Measurements from ENCODE around the gene SLC16A10. TPM values are rescaled to one million over a fixed set of nuclear protein-coding genes. Genes with fewer than 3 reads are reported as not detected.

The SLC16A10 gene
- total and polyA plus RNA-seq, 5 donors = 2.2 to 11.3 (median 5.0) TPM

- intact Hi-C loops (cut with DNase I) = no loop called here
- WGBS = 80% methylated on average over 4 of the region's 4 CpGs
- no peaks in the 10 kb centered on the region for H3K4me1 ChIP-seq (ENCODE audit: control insufficient read depth, insufficient read depth, low read length)
- H3K9me3 ChIP-seq (ENCODE audit: control insufficient read depth, low read length) = no peaks in the 10 kb centered on the region
- no peaks in the 10 kb centered on the region for H3K27me3 ChIP-seq (ENCODE audit: control insufficient read depth, insufficient read depth)
- DNase-seq (no peak), ATAC-seq (no peak)
- no peak overlapping the region for H3K27ac ChIP-seq (ENCODE audit: low read length)
- H3K4me3 ChIP-seq (ENCODE audit: low read length) = no peak overlapping the region
Measured at GRCh38 chr6:111172563-111172962, 85.3 kb downstream of the SLC16A10 start.

GRCh38 chr6:111173341-111173740, 86.0 kb downstream of the SLC16A10 start:
- no peak for DNase-seq
- WGBS = 89% methylated on average over 2 of the region's 2 CpGs
- intact Hi-C loops (cut with DNase I) = no loop called here
- H3K27me3 ChIP-seq (ENCODE audit: control insufficient read depth, insufficient read depth) = no peaks in the 10 kb centered on the region
- H3K4me1 ChIP-seq (ENCODE audit: control insufficient read depth, insufficient read depth, low read length) = no peaks in the 10 kb centered on the region
- H3K27ac ChIP-seq (ENCODE audit: low read length) = no peak overlapping the region
- no peak for ATAC-seq
- H3K9me3 ChIP-seq (ENCODE audit: control insufficient read depth, low read length) = no peaks in the 10 kb centered on the region
- H3K4me3 ChIP-seq (ENCODE audit: low read length) = no peak overlapping the region

GRCh38 chr6:111173946-111174345, 86.6 kb downstream of the SLC16A10 start:
- Histone ChIP-seq H3K27me3 (ENCODE audit: control insufficient read depth, insufficient read depth) (no peaks in the 10 kb centered on the region), H3K27ac (ENCODE audit: low read length) (no peak overlapping the region), H3K4me3 (ENCODE audit: low read length) (no peak overlapping the region), H3K9me3 (ENCODE audit: control insufficient read depth, low read length) (no peaks in the 10 kb centered on the region), H3K4me1 (ENCODE audit: control insufficient read depth, insufficient read depth, low read length) (no peaks in the 10 kb centered on the region)
- intact Hi-C loops (cut with DNase I) = no loop called here
- 57% methylated on average over 3 of the region's 3 CpGs for WGBS
- ATAC-seq (no peak), DNase-seq (no peak)

- ATAC-seq (no peak), DNase-seq (no peak)
- H3K4me1 ChIP-seq (ENCODE audit: control insufficient read depth, insufficient read depth, low read length) = no peaks in the 10 kb centered on the region
- intact Hi-C loops (cut with DNase I) = no loop called here
- no peaks in the 10 kb centered on the region for H3K27me3 ChIP-seq (ENCODE audit: control insufficient read depth, insufficient read depth)
- H3K4me3 ChIP-seq (ENCODE audit: low read length) = no peak overlapping the region
- H3K27ac ChIP-seq (ENCODE audit: low read length) = no peak overlapping the region
- H3K9me3 ChIP-seq (ENCODE audit: control insufficient read depth, low read length) = no peaks in the 10 kb centered on the region
- WGBS = 49% methylated on average over 2 of the region's 2 CpGs
Measured at GRCh38 chr6:111175109-111175508, 87.8 kb downstream of the SLC16A10 start.

GRCh38 chr6:111176038-111176759, 88.9 kb downstream of the SLC16A10 start:
- Histone ChIP-seq H3K27ac (ENCODE audit: low read length) (no peak overlapping the region), H3K4me3 (ENCODE audit: low read length) (no peak overlapping the region), H3K9me3 (ENCODE audit: control insufficient read depth, low read length) (no peaks in the 10 kb centered on the region), H3K4me1 (ENCODE audit: control insufficient read depth, insufficient read depth, low read length) (no peaks in the 10 kb centered on the region), H3K27me3 (ENCODE audit: control insufficient read depth, insufficient read depth) (no peaks in the 10 kb centered on the region)
- intact Hi-C loops (cut with DNase I) = no loop called here
- WGBS = 94% methylated on average over 2 of the region's 2 CpGs
- no peak for ATAC-seq
- DNase-seq = no peak

- intact Hi-C loops (cut with DNase I) = no loop called here
- 89% methylated on average over 2 of the region's 2 CpGs for WGBS
- Histone ChIP-seq H3K27me3 (ENCODE audit: control insufficient read depth, insufficient read depth) (no peaks in the 10 kb centered on the region), H3K4me3 (ENCODE audit: low read length) (no peak overlapping the region), H3K27ac (ENCODE audit: low read length) (no peak overlapping the region), H3K4me1 (ENCODE audit: control insufficient read depth, insufficient read depth, low read length) (no peaks in the 10 kb centered on the region), H3K9me3 (ENCODE audit: control insufficient read depth, low read length) (no peaks in the 10 kb centered on the region)
- ATAC-seq (no peak), DNase-seq (no peak)
Measured at GRCh38 chr6:111176760-111177099, 89.4 kb downstream of the SLC16A10 start.

GRCh38 chr6:111177131-111177530, 89.8 kb downstream of the SLC16A10 start:
- DNase-seq = no peak
- Histone ChIP-seq H3K27me3 (ENCODE audit: control insufficient read depth, insufficient read depth) (no peaks in the 10 kb centered on the region), H3K4me3 (ENCODE audit: low read length) (no peak overlapping the region), H3K27ac (ENCODE audit: low read length) (no peak overlapping the region), H3K9me3 (ENCODE audit: control insufficient read depth, low read length) (no peaks in the 10 kb centered on the region), H3K4me1 (ENCODE audit: control insufficient read depth, insufficient read depth, low read length) (no peaks in the 10 kb centered on the region)
- WGBS = 78% methylated on average over 6 of the region's 6 CpGs
- intact Hi-C loops (cut with DNase I) = no loop called here
- no peak for ATAC-seq

- H3K4me3 ChIP-seq (ENCODE audit: low read length) = no peak overlapping the region
- H3K4me1 ChIP-seq (ENCODE audit: control insufficient read depth, insufficient read depth, low read length) = no peaks in the 10 kb centered on the region
- no peak overlapping the region for H3K27ac ChIP-seq (ENCODE audit: low read length)
- H3K9me3 ChIP-seq (ENCODE audit: control insufficient read depth, low read length) = no peaks in the 10 kb centered on the region
- H3K27me3 ChIP-seq (ENCODE audit: control insufficient read depth, insufficient read depth) = no peaks in the 10 kb centered on the region
- WGBS = 59% methylated on average over 5 of the region's 5 CpGs
- no peak for DNase-seq
- ATAC-seq = no peak
- intact Hi-C loops (cut with DNase I) = no loop called here
Measured at GRCh38 chr6:111183702-111184517, 96.6 kb downstream of the SLC16A10 start.

GRCh38 chr6:111184827-111185532, 97.7 kb downstream of the SLC16A10 start:
- ATAC-seq = no peak

GRCh38 chr6:111185954-111186353, 98.7 kb downstream of the SLC16A10 start:
- H3K27ac ChIP-seq (ENCODE audit: low read length) = no peak overlapping the region
- no peaks in the 10 kb centered on the region for H3K9me3 ChIP-seq (ENCODE audit: control insufficient read depth, low read length)
- no peaks in the 10 kb centered on the region for H3K27me3 ChIP-seq (ENCODE audit: control insufficient read depth, insufficient read depth)
- no peak for ATAC-seq
- no peak overlapping the region for H3K4me3 ChIP-seq (ENCODE audit: low read length)
- intact Hi-C loops (cut with DNase I) = no loop called here
- 94% methylated on average over 2 of the region's 2 CpGs for WGBS
- DNase-seq = peak in 1 of 3 donors; percentile 52
- no peaks in the 10 kb centered on the region for H3K4me1 ChIP-seq (ENCODE audit: control insufficient read depth, insufficient read depth, low read length)

More at GRCh38 chr6:111184827-111185532, 97.7 kb downstream of the SLC16A10 start:
- DNase-seq = no peak
- Histone ChIP-seq H3K27me3 (ENCODE audit: control insufficient read depth, insufficient read depth) (no peaks in the 10 kb centered on the region), H3K4me3 (ENCODE audit: low read length) (no peak overlapping the region), H3K9me3 (ENCODE audit: control insufficient read depth, low read length) (no peaks in the 10 kb centered on the region), H3K4me1 (ENCODE audit: control insufficient read depth, insufficient read depth, low read length) (no peaks in the 10 kb centered on the region), H3K27ac (ENCODE audit: low read length) (no peak overlapping the region)
- intact Hi-C loops (cut with DNase I) = no loop called here
- 68% methylated on average over 6 of the region's 6 CpGs for WGBS

GRCh38 chr6:111187874-111188273, 100.6 kb downstream of the SLC16A10 start:
- Histone ChIP-seq H3K4me3 (ENCODE audit: low read length) (no peak overlapping the region), H3K4me1 (ENCODE audit: control insufficient read depth, insufficient read depth, low read length) (no peaks in the 10 kb centered on the region), H3K9me3 (ENCODE audit: control insufficient read depth, low read length) (no peaks in the 10 kb centered on the region), H3K27ac (ENCODE audit: low read length) (no peak overlapping the region), H3K27me3 (ENCODE audit: control insufficient read depth, insufficient read depth) (no peaks in the 10 kb centered on the region)
- ATAC-seq (no peak), DNase-seq (no peak)
- intact Hi-C loops (cut with DNase I) = no loop called here
- 77% methylated on average over 1 of the region's 1 CpG for WGBS
